ENCODE results near the gene SLC25A52.

- TF ChIP-seq CTCF (IDR thresholded peaks at IDR 0.05) (no peak), POLR2AphosphoS5 (IDR thresholded peaks at IDR 0.05) (no peak), EP300 (IDR thresholded peaks at IDR 0.05) (no peak)
These were observed 15.4 kb upstream of the SLC25A52 start for GRCh38 chr18:31776093-31776492.

Data from esophagus muscularis mucosa (tissue), 4 donors.